ENCODE data around the gene MFGE8.

- TF ChIP-seq REST (IDR thresholded peaks at IDR 0.05), result no peak
- no peak for TF ChIP-seq CTCF (IDR thresholded peaks at IDR 0.05)
- no peak for TF ChIP-seq POLR2A (IDR thresholded peaks at IDR 0.05; ENCODE audit: low read length)
- no peak for TF ChIP-seq RARB (CRISPR knock-in tag; IDR thresholded peaks at IDR 0.05)
- no peak for TF ChIP-seq HOXA7 (CRISPR knock-in tag; IDR thresholded peaks at IDR 0.05)
- TF ChIP-seq RNF2 (IDR thresholded peaks at IDR 0.05; ENCODE audit: borderline replicate concordance, low read depth), result no peak
- no peak for TF ChIP-seq SMC3 (IDR thresholded peaks at IDR 0.05)
Observed at GRCh38 chr15:88872706-88873105, 40.5 kb downstream of the MFGE8 start.

Measured in A549 (cell line).